HepG2 (cell line): Measurements from ENCODE around the gene NOM1. TPM values are rescaled to one million over a fixed set of nuclear protein-coding genes. Genes with fewer than 3 reads are reported as not detected.

Experiments used
- ARNT2 ChIP-seq: sonication (generic); formaldehyde crosslinking; IDR thresholded peaks from 2 replicates; pipeline ENCODE4 v1.8.0; 2022; ENCODE audit warnings: mild to moderate bottlenecking, low read depth, missing genetic modification reagents, moderate library complexity
- CBX5 ChIP-seq: sonication (generic); formaldehyde crosslinking; IDR thresholded peaks from 2 replicates; pipeline ENCODE4 v1.4.0; 2020; ENCODE audit warnings: missing genetic modification reagents, borderline replicate concordance
- CENPX ChIP-seq: sonication (generic); formaldehyde crosslinking; IDR thresholded peaks from 2 replicates; pipeline ENCODE4 v1.9.0; 2021; ENCODE audit warnings: mild to moderate bottlenecking, missing genetic modification reagents, moderate library complexity
- ERF ChIP-seq: IDR thresholded peaks from 2 replicates; pipeline ENCODE4 v1.6.1; 2018; ENCODE audit warnings: missing biosample characterization, missing genetic modification reagents
- ETV5 ChIP-seq: IDR thresholded peaks from 2 replicates; pipeline ENCODE4 v1.6.1; 2018; ENCODE audit warnings: missing biosample characterization, missing genetic modification reagents, inconsistent platforms, borderline replicate concordance
- GFI1 ChIP-seq: sonication (generic); formaldehyde crosslinking; IDR thresholded peaks from 2 replicates; pipeline ENCODE4 v1.5.0; 2020; ENCODE audit warnings: missing genetic modification reagents, mild to moderate bottlenecking, borderline replicate concordance
- ISX ChIP-seq: sonication (generic); formaldehyde crosslinking; conservative IDR thresholded peaks from 2 replicates; pipeline ENCODE4 v1.5.0; 2020; ENCODE audit warnings: missing genetic modification reagents
- MEIS2 ChIP-seq: sonication (generic); formaldehyde crosslinking; IDR thresholded peaks from 2 replicates; pipeline ENCODE4 v1.9.0; 2021; ENCODE audit warnings: mild to moderate bottlenecking, missing genetic modification reagents
- NR2F1 ChIP-seq, 2 experiments: fragments of 450-650 bp in 1 of 2; formaldehyde crosslinking in 1 of 2; IDR thresholded peaks; 2 replicates each; pipeline versions ENCODE4 v1.5.0 to v1.6.1; 2016 to 2020; ENCODE audit warnings: mild to moderate bottlenecking in 1 of 2, missing compliant biosample characterization in 1 of 2, missing genetic modification reagents in 1 of 2, moderate library complexity in 1 of 2
- PHF20 ChIP-seq: sonication (generic); formaldehyde crosslinking; IDR thresholded peaks from 2 replicates; pipeline ENCODE4 v1.5.0; 2020; ENCODE audit warnings: mild to moderate bottlenecking, missing genetic modification reagents
- PHF21A ChIP-seq: sonication (generic); formaldehyde crosslinking; IDR thresholded peaks from 2 replicates; pipeline ENCODE4 v1.5.0; 2020; ENCODE audit warnings: mild to moderate bottlenecking, missing genetic modification reagents
- RAD21 ChIP-seq: fragments of 450-650 bp; formaldehyde crosslinking; IDR thresholded peaks from 2 replicates; pipeline ENCODE4 v1.5.0; 2020; ENCODE audit warnings: mild to moderate bottlenecking
- TCF7L2 ChIP-seq: IDR thresholded peaks from 2 replicates; pipeline ENCODE4 v1.6.1; 2011; ENCODE audit warnings: mild to moderate bottlenecking, low read depth, low read length, moderate library complexity
- ZBTB7B ChIP-seq: sonication (generic); formaldehyde crosslinking; IDR thresholded peaks from 2 replicates; pipeline ENCODE4 v1.4.0; 2020; ENCODE audit warnings: missing genetic modification reagents
- ZC3H13 ChIP-seq: sonication (generic); formaldehyde crosslinking; IDR thresholded peaks from 2 replicates; pipeline ENCODE4 v1.8.1; 2023; ENCODE audit warnings: mild to moderate bottlenecking, missing genetic modification reagents, moderate library complexity
- ZNF780A ChIP-seq: sonication (generic); formaldehyde crosslinking; IDR thresholded peaks from 2 replicates; pipeline ENCODE4 v1.8.0; 2022; ENCODE audit warnings: mild to moderate bottlenecking, missing genetic modification reagents, moderate library complexity
- polyA plus RNA-seq, 8 experiments: library from polyadenylated mRNA; depleted of rRNA in 3 of 8; stranded (reverse) in 7 of 8; unstranded in 1 of 8; fragments of >200 nt; fragmentation: Illumina TruSeq in 4 of 8; extraction: Trizol in 4 of 8; gene quantifications; 2 replicates each; pipeline versions ENCODE4 v1.2.1 to v1.2.3, GENCODE V29; 2011 to 2016; ENCODE audit warnings: low read depth in 4 of 8, missing spikeins in 1 of 8, mixed read lengths in 1 of 8; ENCODE audit not compliant: insufficient read depth in 1 of 8
- total RNA-seq, 5 experiments: library from RNA; depleted of rRNA; stranded (reverse); fragments of >200 nt; fragmentation: Illumina TruSeq; extraction: Trizol; gene quantifications; 2 replicates each; pipeline ENCODE4 v1.2.3, GENCODE V29; 2016; ENCODE audit warnings: low read depth in 1 of 5
- TF ChIP-seq, protein P1 (sequence below): sonication (generic); formaldehyde crosslinking; IDR thresholded peaks from 2 replicates; pipeline ENCODE4 v1.4.0; 2020; ENCODE audit warnings: missing genetic modification reagents
- TF ChIP-seq, protein P2 (sequence below): sonication (generic); formaldehyde crosslinking; IDR thresholded peaks from 2 replicates; pipeline ENCODE4 v1.4.0; 2020; ENCODE audit warnings: missing genetic modification reagents
- TF ChIP-seq, protein P3 (sequence below): sonication (generic); formaldehyde crosslinking; IDR thresholded peaks from 2 replicates; pipeline ENCODE4 v1.8.1; 2022; ENCODE audit warnings: mild to moderate bottlenecking, missing genetic modification reagents
- TF ChIP-seq, protein P4 (sequence below), 2 experiments: sonication (generic) in 1 of 2; formaldehyde crosslinking in 1 of 2; IDR thresholded peaks; 2 replicates each; pipeline versions ENCODE4 v1.4.0 to v1.6.1; 2016 to 2020; ENCODE audit warnings: borderline replicate concordance in 1 of 2, low read depth in 1 of 2, mild to moderate bottlenecking in 1 of 2, missing genetic modification reagents in 1 of 2

The NOM1 gene
- total and polyA plus RNA-seq, 2 of the 13 experiments (the other 11 are each of a cell fraction or from before 2014, with no cell fraction given) = 14.2 to 26.2 TPM

DNA sequence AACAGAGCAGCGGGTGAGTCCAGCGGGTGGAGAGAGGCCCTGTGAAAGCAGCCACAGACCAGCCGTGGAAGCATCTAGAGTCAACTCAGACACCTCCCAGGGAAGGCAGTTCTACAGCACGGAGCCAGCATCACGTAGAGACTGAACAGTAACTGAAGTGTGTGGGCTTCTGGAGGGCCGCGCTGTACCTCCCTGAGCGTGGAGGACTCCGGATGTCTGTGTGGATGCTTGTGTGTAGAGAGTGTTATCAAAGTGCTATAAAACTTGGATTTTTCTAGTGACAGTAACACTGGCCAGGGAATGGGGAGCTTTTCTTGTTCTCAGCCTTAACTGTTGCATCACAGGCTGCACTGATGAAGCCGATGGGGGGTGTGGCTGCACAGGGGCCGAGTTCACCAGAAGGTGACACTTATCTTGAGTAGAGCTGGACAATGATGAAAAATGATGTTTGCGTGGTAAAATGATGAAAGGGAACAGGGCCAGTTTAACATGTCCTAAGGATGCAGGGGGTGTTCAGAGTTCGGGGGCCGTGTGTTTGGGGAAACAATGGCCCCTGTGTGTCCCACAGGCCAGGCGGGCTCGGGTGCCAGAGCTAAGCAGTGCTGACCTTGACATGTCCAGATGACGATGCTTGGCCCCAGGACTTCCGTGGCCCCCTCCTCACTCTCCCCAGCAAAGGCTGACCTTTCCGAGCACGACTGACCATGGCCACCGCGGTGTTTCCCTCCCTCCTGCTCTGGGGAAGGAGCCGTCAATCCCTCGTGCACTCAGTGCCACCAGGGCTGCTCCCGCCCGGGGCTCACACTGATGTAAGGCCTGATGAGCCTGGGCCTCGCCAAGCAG, 39.1 kb downstream of the NOM1 start (continued):
- TF ChIP-seq TCF7L2 (peak; percentile 77; the same call in 1 of the 2 replicates), MEIS2 (CRISPR knock-in tag) (peak; percentile 90), ETV5 (CRISPR knock-in tag) (peak; percentile 81), GFI1 (CRISPR knock-in tag) (peak; percentile 87), ARNT2 (CRISPR knock-in tag) (no peak; the same call in 1 of the 2 replicates), CBX5 (CRISPR knock-in tag) (no peak; the same call in 1 of the 2 replicates), ZBTB7B (CRISPR knock-in tag) (peak; percentile 79; the same call in 1 of the 2 replicates), ZC3H13 (CRISPR knock-in tag) (peak; percentile 54; the same call in 1 of the 2 replicates), RAD21 (0 out of 2 replicates have a peak, but pooled peaks have one; percentile 19), PHF21A (CRISPR knock-in tag) (peak; percentile 65), NR2F1 (CRISPR knock-in tag; IDR thresholded peaks at IDR 0.05) (peak in 1 of 2 experiments; percentile 46; a peak in 3 of 4 replicates), CENPX (CRISPR knock-in tag) (no peak), ZNF780A (CRISPR knock-in tag) (no peak), PHF20 (CRISPR knock-in tag) (no peak), ISX (CRISPR knock-in tag) (no peak), ERF (CRISPR knock-in tag) (0 out of 2 replicates have a peak, but pooled peaks have one; percentile 50)
- TF ChIP-seq, protein P1, sequence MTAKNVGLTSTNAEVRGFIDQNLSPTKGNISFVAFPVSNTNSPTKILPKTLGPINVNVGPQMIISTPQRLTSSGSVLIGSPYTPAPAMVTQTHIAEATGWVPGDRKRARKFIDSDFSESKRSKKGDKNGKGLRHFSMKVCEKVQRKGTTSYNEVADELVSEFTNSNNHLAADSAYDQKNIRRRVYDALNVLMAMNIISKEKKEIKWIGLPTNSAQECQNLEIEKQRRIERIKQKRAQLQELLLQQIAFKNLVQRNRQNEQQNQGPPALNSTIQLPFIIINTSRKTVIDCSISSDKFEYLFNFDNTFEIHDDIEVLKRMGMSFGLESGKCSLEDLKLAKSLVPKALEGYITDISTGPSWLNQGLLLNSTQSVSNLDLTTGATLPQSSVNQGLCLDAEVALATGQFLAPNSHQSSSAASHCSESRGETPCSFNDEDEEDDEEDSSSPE = peak; percentile 65
- TF ChIP-seq, protein P2, sequence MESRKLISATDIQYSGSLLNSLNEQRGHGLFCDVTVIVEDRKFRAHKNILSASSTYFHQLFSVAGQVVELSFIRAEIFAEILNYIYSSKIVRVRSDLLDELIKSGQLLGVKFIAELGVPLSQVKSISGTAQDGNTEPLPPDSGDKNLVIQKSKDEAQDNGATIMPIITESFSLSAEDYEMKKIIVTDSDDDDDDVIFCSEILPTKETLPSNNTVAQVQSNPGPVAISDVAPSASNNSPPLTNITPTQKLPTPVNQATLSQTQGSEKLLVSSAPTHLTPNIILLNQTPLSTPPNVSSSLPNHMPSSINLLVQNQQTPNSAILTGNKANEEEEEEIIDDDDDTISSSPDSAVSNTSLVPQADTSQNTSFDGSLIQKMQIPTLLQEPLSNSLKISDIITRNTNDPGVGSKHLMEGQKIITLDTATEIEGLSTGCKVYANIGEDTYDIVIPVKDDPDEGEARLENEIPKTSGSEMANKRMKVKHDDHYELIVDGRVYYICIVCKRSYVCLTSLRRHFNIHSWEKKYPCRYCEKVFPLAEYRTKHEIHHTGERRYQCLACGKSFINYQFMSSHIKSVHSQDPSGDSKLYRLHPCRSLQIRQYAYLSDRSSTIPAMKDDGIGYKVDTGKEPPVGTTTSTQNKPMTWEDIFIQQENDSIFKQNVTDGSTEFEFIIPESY (CRISPR knock-in tag) = no peak
- TF ChIP-seq, protein P3, sequence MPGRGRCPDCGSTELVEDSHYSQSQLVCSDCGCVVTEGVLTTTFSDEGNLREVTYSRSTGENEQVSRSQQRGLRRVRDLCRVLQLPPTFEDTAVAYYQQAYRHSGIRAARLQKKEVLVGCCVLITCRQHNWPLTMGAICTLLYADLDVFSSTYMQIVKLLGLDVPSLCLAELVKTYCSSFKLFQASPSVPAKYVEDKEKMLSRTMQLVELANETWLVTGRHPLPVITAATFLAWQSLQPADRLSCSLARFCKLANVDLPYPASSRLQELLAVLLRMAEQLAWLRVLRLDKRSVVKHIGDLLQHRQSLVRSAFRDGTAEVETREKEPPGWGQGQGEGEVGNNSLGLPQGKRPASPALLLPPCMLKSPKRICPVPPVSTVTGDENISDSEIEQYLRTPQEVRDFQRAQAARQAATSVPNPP (CRISPR knock-in tag) = no peak
- TF ChIP-seq, protein P4, sequence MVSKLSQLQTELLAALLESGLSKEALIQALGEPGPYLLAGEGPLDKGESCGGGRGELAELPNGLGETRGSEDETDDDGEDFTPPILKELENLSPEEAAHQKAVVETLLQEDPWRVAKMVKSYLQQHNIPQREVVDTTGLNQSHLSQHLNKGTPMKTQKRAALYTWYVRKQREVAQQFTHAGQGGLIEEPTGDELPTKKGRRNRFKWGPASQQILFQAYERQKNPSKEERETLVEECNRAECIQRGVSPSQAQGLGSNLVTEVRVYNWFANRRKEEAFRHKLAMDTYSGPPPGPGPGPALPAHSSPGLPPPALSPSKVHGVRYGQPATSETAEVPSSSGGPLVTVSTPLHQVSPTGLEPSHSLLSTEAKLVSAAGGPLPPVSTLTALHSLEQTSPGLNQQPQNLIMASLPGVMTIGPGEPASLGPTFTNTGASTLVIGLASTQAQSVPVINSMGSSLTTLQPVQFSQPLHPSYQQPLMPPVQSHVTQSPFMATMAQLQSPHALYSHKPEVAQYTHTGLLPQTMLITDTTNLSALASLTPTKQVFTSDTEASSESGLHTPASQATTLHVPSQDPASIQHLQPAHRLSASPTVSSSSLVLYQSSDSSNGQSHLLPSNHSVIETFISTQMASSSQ (IDR thresholded peaks at IDR 0.05; ENCODE audit: low read depth) = peak; percentile 27; the same call in 1 of the 2 replicates
- TF ChIP-seq, protein P4 (CRISPR knock-in tag; IDR thresholded peaks at IDR 0.05; ENCODE audit: borderline replicate concordance) = no peak; the same call in 1 of the 2 replicates
